SK-N-SH (cell line): ENCODE data around the gene TMEM131. TPM values are rescaled to one million over a fixed set of nuclear protein-coding genes. Genes with fewer than 3 reads are reported as not detected.
"Not testable (repeated sequence)": the region's sequence is repeated elsewhere in the genome, so short reads cannot be mapped to it uniquely, and the experiment has no call there.

Experiments used
- CTCF ChIA-PET: fragments of 300-600, 350-600 bp; formaldehyde crosslinking; extraction: SDS; loops from one replicate; lab custom pipeline; 2021; lab: Yijun Ruan, JAX
- POLR2A ChIA-PET: fragments of 350-600 bp; sonication (Branson Sonifier 250); formaldehyde crosslinking; extraction: SDS; loops from one replicate; lab custom pipeline; 2020; ENCODE audit warnings: antibody characterized with exemption, inconsistent platforms; lab: Yijun Ruan, JAX
- DNase-seq: peaks from one replicate; pipeline ENCODE4 v3.0.0; 2012
- H2AFZ ChIP-seq: fragments of 200-600 bp; sonication (generic); 2 replicates; pipeline ENCODE4 v1.8.1; 2016; ENCODE audit warnings: antibody characterized with exemption, mild to moderate bottlenecking, low read depth
- H3F3A ChIP-seq: fragments of 200-600 bp; sonication (generic); replicated peaks from 2 replicates; pipeline ENCODE3; 2016; ENCODE audit warnings: antibody characterized with exemption, mild to moderate bottlenecking; ENCODE audit not compliant: insufficient read depth
- H3K27ac ChIP-seq, 2 experiments: fragments of 200-500 bp in 1 of 2; fragments of 200-600 bp in 1 of 2; sonication (Bioruptor generic) in 1 of 2; sonication (generic), shearing (Covaris generic) in 1 of 2; 2 replicates each; pipeline versions ENCODE4 v1.5.1 to v1.6.1; 2014 to 2016; ENCODE audit warnings: low read depth in 2 of 2, inconsistent platforms in 1 of 2, low read length in 1 of 2, mild to moderate bottlenecking in 1 of 2, mixed read lengths in 1 of 2
- H3K27me3 ChIP-seq: fragments of 200-600 bp; sonication (generic), shearing (Covaris generic); 2 replicates; pipeline ENCODE4 v1.6.1; 2016; ENCODE audit warnings: mixed run types; ENCODE audit not compliant: insufficient read depth
- H3K36me3 ChIP-seq, 2 experiments: fragments of 200-500 bp in 1 of 2; fragments of 200-600 bp in 1 of 2; sonication (Bioruptor generic) in 1 of 2; sonication (generic) in 1 of 2; replicated peaks in 1 of 2; 2 replicates each; pipeline versions ENCODE3 to v1.5.1; 2014 to 2016; ENCODE audit warnings: low read length in 1 of 2, mild to moderate bottlenecking in 1 of 2; ENCODE audit not compliant: insufficient read depth in 2 of 2, control insufficient read depth in 1 of 2
- H3K4me1 ChIP-seq, 2 experiments: fragments of 200-500 bp in 1 of 2; fragments of 200-600 bp in 1 of 2; sonication (Bioruptor generic) in 1 of 2; sonication (generic), shearing (Covaris generic) in 1 of 2; 2 replicates each; pipeline versions ENCODE4 v1.5.1 to v1.6.1; 2014 to 2016; ENCODE audit warnings: low read depth in 1 of 2, low read length in 1 of 2, mixed run types in 1 of 2; ENCODE audit not compliant: insufficient read depth in 2 of 2, control insufficient read depth in 1 of 2
- H3K4me2 ChIP-seq: fragments of 200-600 bp; sonication (generic), shearing (Covaris generic); 2 replicates; pipeline ENCODE4 v1.6.1; 2017; ENCODE audit warnings: mixed run types
- H3K4me3 ChIP-seq, 2 experiments: fragments of 200-500 bp in 1 of 2; fragments of 200-600 bp in 1 of 2; sonication (Bioruptor generic) in 1 of 2; sonication (generic), shearing (Covaris generic) in 1 of 2; 2 replicates each; pipeline versions ENCODE4 v1.5.1 to v1.8.1; 2014 to 2016; ENCODE audit warnings: low read depth in 2 of 2, inconsistent platforms in 1 of 2, low read length in 1 of 2, mild to moderate bottlenecking in 1 of 2, mixed read lengths in 1 of 2, moderate library complexity in 1 of 2
- H3K79me2 ChIP-seq: fragments of 200-600 bp; sonication (generic); 2 replicates; pipeline ENCODE4 v1.8.1; 2017; ENCODE audit warnings: mild to moderate bottlenecking; ENCODE audit not compliant: insufficient read depth
- H3K9ac ChIP-seq: fragments of 200-600 bp; sonication (generic); 2 replicates; pipeline ENCODE4 v1.6.1; 2017; ENCODE audit warnings: mixed run types
- H3K9me2 ChIP-seq: fragments of 200-600 bp; sonication (generic); 2 replicates; pipeline ENCODE4 v1.6.1; 2017; ENCODE audit warnings: mixed run types
- H3K9me3 ChIP-seq: fragments of 200-600 bp; sonication (generic); 2 replicates; pipeline ENCODE4 v1.6.1; 2017; ENCODE audit warnings: mixed run types, mild to moderate bottlenecking, moderate library complexity
- H4K20me1 ChIP-seq: fragments of 200-600 bp; sonication (generic); 2 replicates; pipeline ENCODE4 v1.6.1; 2017; ENCODE audit warnings: mild to moderate bottlenecking, mixed run types; ENCODE audit not compliant: insufficient read depth
- CHD2 ChIP-seq: fragments of 150-350 bp; IDR thresholded peaks from 2 replicates; pipeline ENCODE4 v1.6.1; 2018; ENCODE audit warnings: low read length; ENCODE audit not compliant: partially characterized antibody
- ELF1 ChIP-seq: IDR thresholded peaks from 2 replicates; pipeline ENCODE4 v1.4.0; 2012
- EZH2phosphoT487 ChIP-seq: fragments of 200-600 bp; sonication (generic); IDR thresholded peaks from 2 replicates; pipeline ENCODE4 v1.6.1; 2017; ENCODE audit warnings: low read depth, mixed run types, mild to moderate bottlenecking, antibody characterized with exemption, moderate library complexity, borderline replicate concordance
- FOSL2 ChIP-seq: IDR thresholded peaks from 2 replicates; pipeline ENCODE4 v1.4.0; 2012; ENCODE audit warnings: low read depth, mild to moderate bottlenecking, moderate library complexity, borderline replicate concordance
- FOXJ3 ChIP-seq: sonication (generic); formaldehyde crosslinking; IDR thresholded peaks from 2 replicates; pipeline ENCODE4 v1.5.1; 2020; ENCODE audit warnings: mild to moderate bottlenecking, missing genetic modification reagents
- GABPA ChIP-seq: IDR thresholded peaks from 2 replicates; pipeline ENCODE4 v1.4.0; 2012; ENCODE audit warnings: low read depth, mild to moderate bottlenecking
- GATA2 ChIP-seq: sonication (generic); formaldehyde crosslinking; IDR thresholded peaks from 2 replicates; pipeline ENCODE4 v1.5.0; 2020; ENCODE audit warnings: mild to moderate bottlenecking, missing genetic modification reagents
- JUND ChIP-seq: IDR thresholded peaks from 2 replicates; pipeline ENCODE4 v1.4.0; 2012
- MEF2A ChIP-seq: IDR thresholded peaks from 2 replicates; pipeline ENCODE4 v1.4.0; 2012; ENCODE audit warnings: low read depth, borderline replicate concordance
- RAD21 ChIP-seq: IDR thresholded peaks from 2 replicates; pipeline ENCODE4 v1.6.1; 2012; ENCODE audit warnings: mild to moderate bottlenecking, low read length
- RFX5 ChIP-seq: IDR thresholded peaks from 2 replicates; pipeline ENCODE4 v1.6.1; 2012; ENCODE audit warnings: mild to moderate bottlenecking, improper control_type of control experiment, low read length
- RXRA ChIP-seq: IDR thresholded peaks from 2 replicates; pipeline ENCODE4 v1.4.0; 2012; ENCODE audit warnings: low read depth, mild to moderate bottlenecking, borderline replicate concordance
- SIN3A ChIP-seq: IDR thresholded peaks from 2 replicates; pipeline ENCODE4 v1.6.1; 2012; ENCODE audit warnings: low read depth, mild to moderate bottlenecking, low read length, moderate library complexity, borderline replicate concordance
- SMC3 ChIP-seq: IDR thresholded peaks from 2 replicates; pipeline ENCODE4 v1.6.1; 2012; ENCODE audit warnings: low read depth, low read length, improper control_type of control experiment
- TCF12 ChIP-seq: IDR thresholded peaks from 2 replicates; pipeline ENCODE4 v1.4.0; 2012
- TEAD4 ChIP-seq: IDR thresholded peaks from 2 replicates; pipeline ENCODE4 v1.4.0; 2012; ENCODE audit warnings: mild to moderate bottlenecking, borderline replicate concordance; ENCODE audit not compliant: insufficient read depth
- YY1 ChIP-seq: IDR thresholded peaks from 2 replicates; pipeline ENCODE4 v1.4.0; 2012; ENCODE audit warnings: low read depth, mild to moderate bottlenecking
- WGBS: methylation state at CpG from one replicate; pipeline ENCODE4 v1.1.6; 2017; ENCODE audit warnings: low lambda C conversion rate; 5-methylcytosine and 5-hydroxymethylcytosine counted together
- polyA plus RNA-seq, 3 experiments: library from polyadenylated mRNA; depleted of rRNA; stranded (reverse); fragments of >200 nt; gene quantifications; 2 replicates each; pipeline ENCODE4 v1.2.3, GENCODE V29; 2012
- TF ChIP-seq, protein P1 (sequence below): IDR thresholded peaks from 2 replicates; pipeline ENCODE4; 2012
- TF ChIP-seq, protein P2 (sequence below): IDR thresholded peaks from 2 replicates; pipeline ENCODE4 v1.4.0; 2012; ENCODE audit warnings: low read depth, borderline replicate concordance

TMEM131 gene
- polyA plus RNA-seq, 1 of the 3 experiments (the other 2 are of a cell fraction): 9.1 TPM

DNA sequence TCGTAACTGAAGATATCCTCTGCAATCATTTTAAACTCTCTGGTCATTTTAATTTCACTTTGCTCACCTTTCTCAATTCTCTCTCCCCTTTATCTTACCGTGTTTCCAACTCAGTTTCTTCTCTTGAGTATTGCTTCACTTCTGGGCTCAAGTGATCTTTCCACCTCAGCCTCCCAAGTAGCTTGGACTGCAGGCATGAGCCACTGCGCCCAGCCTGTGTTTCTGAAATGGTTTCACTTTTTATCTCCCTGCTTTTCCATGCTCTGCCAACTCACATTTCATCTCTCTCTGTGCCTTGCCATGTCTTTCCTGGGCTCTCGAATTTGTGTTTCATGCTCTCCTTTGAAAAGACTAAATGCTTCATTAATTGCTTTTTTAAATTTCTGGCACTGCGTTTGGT is 30.5 kb upstream of the TMEM131 start:
- Histone ChIP-seq H3K9ac (0 out of 2 replicates have a peak overlapping the region, but pooled peaks have one; percentile 19), H2AFZ (peak overlapping the region; percentile 58; the same call in 1 of the 2 replicates), H3K79me2 (no peaks in the 10 kb centered on the region), H3K9me3 (no peaks in the 10 kb centered on the region), H3K27me3 (no peaks in the 10 kb centered on the region; the same call in 1 of the 2 replicates), H3F3A (no peaks in the 10 kb centered on the region), H3K9me2 (no peaks in the 10 kb centered on the region), H4K20me1 (no peaks in the 10 kb centered on the region), H3K36me3 (no peaks in the 10 kb centered on the region), H3K4me1 (no peaks in the 10 kb centered on the region; a peak in 1 of 4 replicates), H3K4me3 (peak overlapping the region; percentile 6 to 30; a peak in 3 of 4 replicates), H3K4me2 (peak overlapping the region; percentile 64), H3K27ac (no peak overlapping the region)
- ChIA-PET POLR2A (no interaction called here), CTCF (no interaction called here)
- no peak for DNase-seq
- WGBS: 51% methylated on average over 5 of the region's 5 CpGs
- TF ChIP-seq, protein P1, sequence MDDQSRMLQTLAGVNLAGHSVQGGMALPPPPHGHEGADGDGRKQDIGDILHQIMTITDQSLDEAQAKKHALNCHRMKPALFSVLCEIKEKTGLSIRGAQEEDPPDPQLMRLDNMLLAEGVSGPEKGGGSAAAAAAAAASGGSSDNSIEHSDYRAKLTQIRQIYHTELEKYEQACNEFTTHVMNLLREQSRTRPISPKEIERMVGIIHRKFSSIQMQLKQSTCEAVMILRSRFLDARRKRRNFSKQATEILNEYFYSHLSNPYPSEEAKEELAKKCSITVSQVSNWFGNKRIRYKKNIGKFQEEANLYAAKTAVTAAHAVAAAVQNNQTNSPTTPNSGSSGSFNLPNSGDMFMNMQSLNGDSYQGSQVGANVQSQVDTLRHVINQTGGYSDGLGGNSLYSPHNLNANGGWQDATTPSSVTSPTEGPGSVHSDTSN: no peak
- no peak for TF ChIP-seq YY1
- no peak for TF ChIP-seq TEAD4
- TF ChIP-seq EZH2phosphoT487: no peak
- TF ChIP-seq ELF1: no peak
- no peak for TF ChIP-seq RFX5
- TF ChIP-seq TCF12: no peak
- TF ChIP-seq SMC3: no peak
- no peak for TF ChIP-seq SIN3A
- no peak for TF ChIP-seq RXRA
- no peak for TF ChIP-seq JUND
- TF ChIP-seq FOXJ3 (CRISPR knock-in tag): no peak
- TF ChIP-seq GABPA: no peak
- TF ChIP-seq, protein P2, sequence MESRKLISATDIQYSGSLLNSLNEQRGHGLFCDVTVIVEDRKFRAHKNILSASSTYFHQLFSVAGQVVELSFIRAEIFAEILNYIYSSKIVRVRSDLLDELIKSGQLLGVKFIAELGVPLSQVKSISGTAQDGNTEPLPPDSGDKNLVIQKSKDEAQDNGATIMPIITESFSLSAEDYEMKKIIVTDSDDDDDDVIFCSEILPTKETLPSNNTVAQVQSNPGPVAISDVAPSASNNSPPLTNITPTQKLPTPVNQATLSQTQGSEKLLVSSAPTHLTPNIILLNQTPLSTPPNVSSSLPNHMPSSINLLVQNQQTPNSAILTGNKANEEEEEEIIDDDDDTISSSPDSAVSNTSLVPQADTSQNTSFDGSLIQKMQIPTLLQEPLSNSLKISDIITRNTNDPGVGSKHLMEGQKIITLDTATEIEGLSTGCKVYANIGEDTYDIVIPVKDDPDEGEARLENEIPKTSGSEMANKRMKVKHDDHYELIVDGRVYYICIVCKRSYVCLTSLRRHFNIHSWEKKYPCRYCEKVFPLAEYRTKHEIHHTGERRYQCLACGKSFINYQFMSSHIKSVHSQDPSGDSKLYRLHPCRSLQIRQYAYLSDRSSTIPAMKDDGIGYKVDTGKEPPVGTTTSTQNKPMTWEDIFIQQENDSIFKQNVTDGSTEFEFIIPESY: no peak
- no peak for TF ChIP-seq GATA2
- TF ChIP-seq FOSL2: no peak

DNA sequence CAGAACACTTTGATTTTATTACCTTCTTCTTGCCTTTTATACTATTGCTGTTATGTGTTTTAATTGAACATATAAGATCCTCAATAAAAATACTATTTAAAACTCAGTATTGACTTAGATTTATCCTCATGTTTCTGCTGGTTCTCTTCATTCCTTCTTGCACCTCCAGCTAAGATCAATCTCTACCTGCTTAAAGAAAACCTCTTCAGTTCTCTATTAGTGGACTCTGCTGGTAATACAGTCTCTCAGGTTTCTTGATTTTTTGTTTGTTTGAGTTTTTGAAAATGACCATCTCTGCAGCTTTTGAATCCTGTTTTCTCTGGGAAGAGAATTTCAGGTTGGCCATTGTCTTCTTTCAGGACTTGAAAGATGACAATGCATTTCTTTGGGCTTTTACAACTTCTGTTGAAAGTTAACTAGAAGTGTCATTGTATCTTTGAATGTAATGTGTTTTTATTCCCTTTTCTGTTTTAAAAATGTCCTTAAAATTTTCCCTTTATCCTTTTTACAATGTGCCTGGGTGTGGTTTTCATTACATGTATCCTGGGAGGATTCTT is 29.8 kb upstream of the TMEM131 start:
- ChIA-PET POLR2A (no interaction called here), CTCF (no interaction called here)
- Histone ChIP-seq H3K4me2 (no peak overlapping the region), H3K27ac (no peak overlapping the region), H3K9ac (no peak overlapping the region), H3K27me3 (no peaks in the 10 kb centered on the region; the same call in 1 of the 2 replicates), H3K9me3 (no peaks in the 10 kb centered on the region), H3K4me3 (no peak overlapping the region), H3K9me2 (no peaks in the 10 kb centered on the region), H3K4me1 (no peaks in the 10 kb centered on the region; a peak in 1 of 4 replicates), H3K36me3 (no peaks in the 10 kb centered on the region), H3F3A (no peaks in the 10 kb centered on the region), H3K79me2 (no peaks in the 10 kb centered on the region), H4K20me1 (no peaks in the 10 kb centered on the region), H2AFZ (no peak overlapping the region)
- DNase-seq: no peak
- TF ChIP-seq, protein P2: no peak
- TF ChIP-seq YY1 (no peak), MEF2A (no peak), CHD2 (no peak), RFX5 (no peak), RAD21 (no peak), EZH2phosphoT487 (no peak)

DNA sequence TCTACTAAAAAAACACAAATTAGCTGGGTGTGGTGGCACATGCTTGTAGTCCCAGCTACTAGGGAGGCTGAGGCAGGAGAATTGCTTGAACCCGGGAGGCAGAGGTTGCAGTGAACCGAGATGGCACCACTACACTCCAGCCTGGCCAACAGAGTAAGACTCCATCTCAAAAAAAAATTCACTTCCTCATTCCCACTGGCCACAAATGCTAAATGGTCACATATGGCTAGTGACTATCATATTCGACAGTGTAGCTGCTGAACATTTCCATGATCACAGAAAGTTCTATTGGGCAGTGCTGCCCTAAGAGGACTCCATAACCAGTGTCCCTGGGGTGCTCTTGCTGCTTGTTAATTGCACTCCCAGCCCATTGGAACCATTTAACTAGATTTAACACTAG is 26.3 kb upstream of the TMEM131 start:
- H3K4me1 ChIP-seq, H3K79me2 ChIP-seq, H3K9me3 ChIP-seq, H3K36me3 ChIP-seq, H3K4me2 ChIP-seq, POLR2A ChIA-PET, H4K20me1 ChIP-seq, H3K9me2 ChIP-seq, H3K9ac ChIP-seq, H3F3A ChIP-seq, H3K27ac ChIP-seq, H3K4me3 ChIP-seq, H3K27me3 ChIP-seq, H2AFZ ChIP-seq, DNase-seq: not testable (repeated sequence)
- 56% methylated on average over 3 of the region's 3 CpGs for WGBS
- CTCF ChIA-PET: interaction anchor here (1.5 kb wide), 1 partner anchor 247 kb away, joined by 3 read pairs; no protein-coding TSS in a partner anchor
